SKM-1 treated with dmso at 0.1 percent for 144 hours (cell line): Measurements from ENCODE around the gene ATAD3B.
"Not testable (repeated sequence)": the region's sequence is repeated elsewhere in the genome, so short reads cannot be mapped to it uniquely, and the experiment has no call there.

ENCODE experiments used
- DNase-seq: peaks from one replicate; lab custom pipeline; 2025; ENCODE audit not compliant: unreplicated experiment; lab: John Stamatoyannopoulos, UW

The ATAD3B gene

GRCh38 chr1:1509465-1509850, 37.9 kb downstream of the ATAD3B start:
- DNase-seq, result not testable (repeated sequence)

GRCh38 chr1:1510912-1511532, 39.5 kb downstream of the ATAD3B start:
- DNase-seq, result peak; percentile 4

GRCh38 chr1:1511533-1512285, 40.1 kb downstream of the ATAD3B start, which contains the start of gene ATAD3A:
TSS of gene ATAD3A (plus strand) at chr1:1512162. CDS start at chr1:1512269, 107 bp downstream.
- DNase-seq, result peak; percentile 91

GRCh38 chr1:1512425-1512824, 40.9 kb downstream of the ATAD3B start:
- not testable (repeated sequence) for DNase-seq

GRCh38 chr1:1513675-1514074, 42.1 kb downstream of the ATAD3B start:
- not testable (repeated sequence) for DNase-seq

GRCh38 chr1:1514376-1514775, 42.8 kb downstream of the ATAD3B start:
- DNase-seq, result not testable (repeated sequence)

DNA sequence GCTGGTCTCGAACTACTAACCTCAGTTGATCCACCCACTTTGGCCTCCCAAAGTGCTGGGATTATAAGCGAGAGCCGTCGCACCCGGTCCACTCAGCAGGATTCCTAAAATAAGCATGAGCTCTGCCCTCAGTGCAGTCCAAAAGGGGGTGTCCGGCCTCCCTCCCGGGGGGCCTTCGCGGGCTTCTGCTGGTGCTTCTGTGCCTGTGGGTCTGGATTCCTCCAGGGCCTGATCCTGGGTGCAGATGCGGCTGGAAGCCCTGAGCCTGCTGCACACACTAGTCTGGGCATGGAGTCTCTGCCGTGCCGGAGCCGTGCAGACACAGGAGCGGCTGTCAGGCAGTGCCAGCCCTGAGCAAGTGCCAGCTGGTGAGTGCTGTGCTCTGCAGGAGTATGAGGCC, 45.4 kb downstream of the ATAD3B start:
- not testable (repeated sequence) for DNase-seq

DNA sequence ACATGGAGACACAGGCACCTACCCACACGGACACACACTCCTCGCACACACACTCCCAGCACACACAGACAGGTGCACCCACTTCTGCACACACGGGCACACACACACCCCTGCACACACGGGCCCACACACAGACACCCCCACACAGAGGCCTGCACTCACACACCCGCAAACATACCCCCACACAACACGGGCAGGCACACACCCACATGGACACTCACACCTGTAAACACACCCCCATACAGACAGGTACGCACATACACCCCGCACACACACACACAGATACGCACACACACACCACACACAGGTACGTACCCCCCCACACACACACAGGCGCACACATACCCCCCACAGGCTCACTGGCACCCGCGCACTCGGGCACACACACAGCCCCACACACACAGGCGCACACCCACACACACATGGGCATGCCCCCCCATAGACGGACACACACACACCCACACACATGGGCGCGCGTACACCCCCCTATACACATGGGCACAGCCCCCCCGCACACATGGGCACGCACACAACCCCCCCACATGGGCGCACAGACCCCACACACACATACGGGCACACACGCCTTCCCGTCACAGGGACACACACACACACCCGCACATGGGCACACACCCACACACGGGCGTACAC, 46.5 kb downstream of the ATAD3B start:
- DNase-seq, result no peak

- DNase-seq, result not testable (repeated sequence)
These were observed 47.0 kb downstream of the ATAD3B start for GRCh38 chr1:1518621-1519007.

DNA sequence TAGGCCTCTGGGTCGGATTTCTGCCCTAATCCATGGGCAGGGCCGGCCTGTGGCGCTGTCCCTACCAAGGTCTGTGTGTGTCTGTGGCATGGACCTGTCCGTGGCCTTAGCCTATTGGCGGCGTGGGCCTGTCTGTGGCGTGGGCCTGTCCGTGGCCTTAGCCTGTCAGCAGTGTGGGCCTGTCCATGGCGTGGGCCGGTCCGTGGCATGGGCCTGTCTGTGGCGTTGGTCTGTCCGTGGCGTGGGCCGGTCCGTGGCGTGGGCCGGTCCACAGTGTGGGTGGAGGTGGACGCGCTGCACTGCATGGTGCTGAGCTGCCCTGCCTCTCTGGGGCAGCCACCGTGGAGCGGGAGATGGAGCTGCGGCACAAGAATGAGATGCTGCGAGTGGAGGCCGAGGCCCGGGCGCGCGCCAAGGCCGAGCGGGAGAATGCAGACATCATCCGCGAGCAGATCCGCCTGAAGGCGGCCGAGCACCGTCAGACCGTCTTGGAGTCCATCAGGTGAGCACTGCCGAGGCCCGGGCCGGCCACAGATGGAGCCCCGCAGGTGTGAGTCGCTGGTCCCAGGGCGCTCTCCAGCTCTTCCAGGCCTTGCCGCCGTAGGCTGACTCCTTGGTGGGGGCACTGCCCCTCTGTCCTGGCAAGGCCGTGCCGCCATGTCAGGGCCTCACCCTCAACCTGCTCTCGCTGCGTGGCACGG, 48.4 kb downstream of the ATAD3B start:
- DNase-seq, result not testable (repeated sequence)

DNA sequence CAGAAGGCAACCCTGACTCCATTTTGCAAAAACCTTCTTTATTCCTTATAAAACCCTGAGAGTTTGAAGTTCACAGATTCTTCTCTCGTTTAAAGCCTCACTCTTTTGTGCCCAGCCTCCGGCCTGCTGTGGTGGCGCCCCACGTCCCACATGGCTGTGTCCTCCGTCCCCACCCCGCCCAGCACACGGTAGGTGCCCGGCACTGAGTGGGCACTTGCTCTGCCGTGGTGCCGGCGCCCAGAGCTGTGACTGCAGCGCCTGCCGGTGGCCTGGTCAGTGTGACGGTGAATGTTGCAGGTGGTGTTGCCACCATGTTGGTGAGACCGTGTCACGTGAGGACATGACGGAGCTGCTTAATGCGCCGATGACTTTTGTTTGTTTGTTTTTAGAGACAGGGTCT, 49.8 kb downstream of the ATAD3B start:
- no peak for DNase-seq

DNA sequence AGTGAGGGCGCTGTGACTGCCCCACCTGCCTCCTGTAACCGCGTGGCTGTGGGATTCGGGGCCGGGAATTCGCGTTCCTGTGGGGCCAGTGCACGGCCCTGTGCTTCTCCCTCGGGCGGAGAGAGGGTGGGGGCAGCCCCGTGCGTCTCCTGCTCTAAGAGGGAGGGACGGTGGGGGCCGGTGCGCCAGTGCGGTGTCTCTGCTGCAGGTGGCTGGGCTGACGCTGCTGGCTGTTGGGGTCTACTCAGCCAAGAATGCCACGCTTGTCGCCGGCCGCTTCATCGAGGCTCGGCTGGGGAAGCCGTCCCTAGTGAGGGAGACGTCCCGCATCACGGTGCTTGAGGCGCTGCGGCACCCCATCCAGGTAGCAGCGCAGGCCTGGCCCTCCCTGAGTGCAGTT, 51.0 kb downstream of the ATAD3B start:
- DNase-seq, result not testable (repeated sequence)

GRCh38 chr1:1523226-1523625, 51.7 kb downstream of the ATAD3B start:
- not testable (repeated sequence) for DNase-seq

- DNase-seq, result not testable (repeated sequence)
These were observed 52.1 kb downstream of the ATAD3B start for GRCh38 chr1:1523651-1524050.

GRCh38 chr1:1524750-1525383, 53.3 kb downstream of the ATAD3B start:
- not testable (repeated sequence) for DNase-seq

GRCh38 chr1:1526476-1526875, 54.9 kb downstream of the ATAD3B start:
- DNase-seq, result not testable (repeated sequence)

- DNase-seq, result no peak
These were observed 55.7 kb downstream of the ATAD3B start for GRCh38 chr1:1527092-1527816.

DNA sequence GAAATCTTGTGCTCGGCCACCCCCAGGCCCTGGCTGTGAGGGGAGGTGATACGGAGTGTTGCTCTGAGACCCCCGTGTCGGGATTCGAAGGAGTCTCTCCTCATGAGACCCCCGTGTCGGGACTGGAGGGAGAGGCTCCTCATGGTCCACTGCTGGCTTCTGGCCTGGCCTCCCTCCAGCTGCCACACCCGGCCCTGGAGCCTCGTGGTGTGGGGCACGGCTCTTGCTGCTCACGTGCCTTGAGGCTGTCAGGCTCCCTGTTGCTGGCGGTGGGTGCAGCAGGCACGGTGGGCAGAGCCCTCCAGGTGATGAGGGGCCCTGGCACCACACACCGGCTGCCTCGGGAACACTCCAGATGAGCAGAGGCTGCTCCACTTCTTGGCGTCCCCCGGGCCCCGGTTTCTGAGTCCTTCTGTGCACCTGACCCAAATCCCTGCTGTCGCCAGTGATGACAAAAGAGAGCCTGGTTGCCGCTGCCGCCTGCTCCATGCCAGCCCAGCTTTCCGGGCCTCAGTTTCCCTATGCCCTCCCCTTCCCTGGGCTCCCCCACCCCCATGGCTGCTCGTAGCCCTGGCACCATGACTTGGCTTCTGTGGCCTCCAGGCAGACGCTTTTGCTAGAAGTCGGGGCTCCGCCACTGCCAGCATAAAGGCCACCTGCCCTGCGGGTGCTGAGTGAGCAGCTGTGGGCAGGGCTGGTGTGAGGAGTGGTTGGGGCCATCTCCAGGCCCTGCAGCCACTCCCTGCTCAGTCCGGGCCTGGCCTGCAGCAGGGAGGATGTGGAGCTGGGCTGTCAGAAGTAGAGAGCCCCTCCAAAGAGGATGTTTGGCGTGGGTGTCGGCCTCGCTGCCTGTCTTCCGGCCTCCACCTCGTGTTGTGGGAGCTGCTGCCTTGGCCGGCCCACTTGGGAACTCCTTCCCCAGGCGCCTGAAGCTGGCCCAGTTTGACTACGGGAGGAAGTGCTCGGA, 57.0 kb downstream of the ATAD3B start:
- DNase-seq, result no peak

- DNase-seq, result no peak
These were observed 57.8 kb downstream of the ATAD3B start for GRCh38 chr1:1529321-1529720.
